GM19099 (cell line): ENCODE results near the gene DOC2B.

Source experiments
- POLR2A ChIP-seq: IDR thresholded peaks from 3 replicates; pipeline ENCODE4 v1.6.1; 2011; ENCODE audit warnings: low read depth; ENCODE audit not compliant: insufficient read length; ENCODE audit errors: extremely low read depth

DOC2B gene

DNA sequence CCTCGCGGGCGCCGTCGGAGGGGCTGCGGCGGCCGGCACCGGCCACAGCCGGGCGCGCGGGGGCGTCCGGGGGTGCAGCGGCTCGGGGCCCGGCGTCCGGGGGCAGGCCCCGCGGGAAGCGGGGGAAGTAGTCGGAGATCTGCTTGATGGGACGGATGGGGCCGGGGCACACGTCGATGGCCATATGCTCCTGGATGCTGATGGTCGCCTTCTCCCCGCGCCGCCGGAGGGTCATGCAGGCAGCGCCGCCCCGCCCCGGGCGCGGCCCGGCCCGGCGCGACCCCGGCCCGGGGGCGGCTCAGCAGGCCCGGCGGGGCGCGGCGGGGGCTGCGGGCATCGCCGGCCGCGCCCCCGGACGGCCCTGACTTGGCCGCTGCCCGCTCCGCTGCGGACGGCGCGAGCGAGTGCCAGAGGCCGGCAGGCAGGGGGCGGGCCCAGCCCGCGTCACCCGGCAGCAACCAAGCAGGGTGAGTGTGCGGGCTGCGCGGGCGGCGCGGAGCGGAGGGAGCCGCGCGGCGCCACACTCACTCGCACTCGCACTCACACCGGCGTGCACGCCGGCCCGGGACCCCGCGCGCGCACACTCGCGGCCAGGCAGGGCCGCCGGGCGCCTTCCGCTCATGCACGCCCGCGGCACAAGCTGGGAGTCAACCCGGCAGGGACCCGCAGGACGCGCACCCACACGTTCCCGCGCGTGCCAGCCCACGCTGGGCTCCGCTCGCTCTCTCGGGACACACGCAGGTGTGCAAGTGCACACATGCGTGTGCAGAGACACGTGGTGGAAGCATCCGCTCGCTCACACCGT is at the start of gene DOC2B:
TSS of gene DOC2B (minus strand) at position 406 of the 805 bp plus-strand sequence. CDS start at position 235, 171 bp downstream.
- TF ChIP-seq POLR2A = no peak

DNA sequence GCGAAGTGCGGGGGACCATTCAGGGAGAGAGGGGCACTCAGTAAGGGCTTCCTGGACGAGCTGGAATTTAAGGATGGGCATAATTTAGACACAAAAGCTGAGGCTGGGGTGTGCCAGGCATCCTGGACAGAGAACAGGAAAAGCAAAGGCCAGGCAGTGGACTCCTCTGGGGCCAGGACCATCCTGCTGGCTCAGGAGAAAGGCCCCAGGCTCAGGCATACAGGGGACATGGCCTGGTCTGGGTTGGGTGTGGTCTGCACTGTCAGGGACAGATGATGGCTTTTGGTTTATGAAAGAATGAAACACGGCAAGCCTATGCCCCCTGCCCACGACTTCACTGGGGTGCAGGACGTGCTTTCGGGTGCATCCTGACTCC is 48.9 kb upstream of the DOC2B start:
- TF ChIP-seq POLR2A = no peak

DNA sequence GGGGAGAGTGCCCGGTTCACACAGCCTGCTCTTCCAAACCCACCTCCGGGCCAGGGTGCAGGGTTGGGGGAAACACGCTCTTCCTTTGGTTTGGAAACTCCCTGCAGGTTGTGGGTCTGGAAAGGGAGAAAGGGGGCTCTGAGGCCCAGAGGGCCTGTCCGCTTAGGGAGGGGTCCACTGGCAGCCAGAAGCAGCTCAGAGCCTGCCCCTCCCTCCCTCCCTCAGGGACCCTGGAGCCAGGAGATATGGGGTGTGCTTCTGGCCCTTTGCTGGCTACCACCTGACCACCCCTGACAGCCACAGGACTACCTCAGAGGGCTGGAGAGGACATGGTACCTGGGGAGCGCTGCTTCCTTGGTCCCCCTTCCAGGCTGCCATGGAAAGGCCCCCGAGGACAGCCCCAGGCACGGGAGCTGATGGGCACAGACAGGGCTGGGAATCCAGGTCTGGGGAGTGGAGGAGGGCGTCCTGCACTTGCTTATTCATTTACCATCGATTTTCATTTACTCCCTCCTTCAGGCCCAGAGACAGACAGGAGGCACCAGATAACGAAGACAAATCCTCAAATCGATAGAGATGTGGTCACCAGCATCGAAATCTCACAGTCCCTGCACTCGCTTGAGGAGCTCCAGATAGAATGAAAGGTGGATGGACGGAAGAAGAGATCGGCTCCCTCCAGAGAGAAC is 48.4 kb upstream of the DOC2B start:
- TF ChIP-seq POLR2A = no peak

DNA sequence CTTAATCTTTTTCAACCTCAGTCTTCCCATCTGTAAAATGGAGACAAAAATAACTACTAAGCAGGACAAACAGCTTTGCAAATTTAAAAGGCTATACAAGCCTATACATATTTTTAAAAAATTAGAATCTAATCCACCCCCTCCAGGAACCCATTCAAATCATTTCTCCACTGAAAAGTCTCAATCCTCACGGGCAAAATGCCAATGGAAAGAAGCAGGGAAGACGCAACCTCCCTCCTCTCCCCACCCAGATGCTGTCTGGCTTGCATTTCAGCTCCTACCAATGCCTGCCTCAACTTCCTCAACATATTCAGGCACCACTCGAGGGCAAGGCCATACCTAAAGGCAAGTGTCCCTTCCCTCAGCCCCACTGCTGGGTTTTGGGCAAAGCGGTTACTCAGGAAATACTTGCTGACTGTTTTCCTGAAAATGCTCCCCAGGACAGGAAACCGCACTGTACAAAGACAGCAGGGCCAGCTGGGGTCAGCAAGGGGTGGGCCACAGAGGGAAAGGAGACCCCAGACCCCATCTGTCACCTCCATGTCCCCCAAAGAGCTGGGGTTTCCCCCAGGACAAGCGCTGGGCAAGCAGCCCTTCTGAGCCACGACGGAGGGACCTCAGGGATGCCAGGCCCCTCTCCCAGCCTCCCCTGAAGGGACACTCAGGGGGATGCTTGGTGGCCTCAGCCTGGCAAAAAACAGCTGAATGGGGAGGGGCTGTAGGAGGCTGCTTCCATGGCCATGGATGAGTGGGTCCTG is 47.7 kb upstream of the DOC2B start:
- no peak for TF ChIP-seq POLR2A

DNA sequence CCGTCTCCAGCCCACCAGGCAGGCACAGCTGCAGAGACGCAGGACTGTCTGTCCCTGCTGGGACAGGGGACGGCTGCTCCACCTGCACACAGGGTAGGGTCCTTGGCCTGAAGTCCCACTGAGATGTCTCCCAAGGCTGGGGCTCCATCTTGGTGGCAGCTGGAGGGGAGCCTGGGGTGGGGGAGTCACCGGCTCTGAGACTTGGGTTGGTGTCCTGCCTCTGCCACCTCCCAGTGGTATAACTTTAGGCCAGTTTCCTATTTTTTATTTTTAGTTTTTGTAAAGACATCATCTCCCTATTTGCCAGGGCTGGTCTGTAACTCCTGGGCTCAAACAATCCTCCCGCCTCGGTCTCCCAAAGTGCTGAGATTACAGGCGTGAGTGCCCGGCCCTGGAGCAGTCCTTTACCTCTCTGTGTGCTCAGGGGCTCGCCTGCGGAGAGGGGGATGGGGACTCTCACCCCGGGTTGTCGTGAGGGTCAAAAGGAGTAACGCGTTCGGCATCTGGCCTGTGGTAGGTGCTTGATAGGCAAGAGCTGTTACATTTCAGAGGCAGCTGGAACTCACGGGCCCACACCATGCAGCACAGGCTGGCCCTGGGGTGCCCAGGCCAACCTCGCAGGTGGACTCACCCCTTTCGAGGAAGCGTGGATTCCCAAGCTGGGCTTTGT is 46.6 kb upstream of the DOC2B start:
- TF ChIP-seq POLR2A = no peak

DNA sequence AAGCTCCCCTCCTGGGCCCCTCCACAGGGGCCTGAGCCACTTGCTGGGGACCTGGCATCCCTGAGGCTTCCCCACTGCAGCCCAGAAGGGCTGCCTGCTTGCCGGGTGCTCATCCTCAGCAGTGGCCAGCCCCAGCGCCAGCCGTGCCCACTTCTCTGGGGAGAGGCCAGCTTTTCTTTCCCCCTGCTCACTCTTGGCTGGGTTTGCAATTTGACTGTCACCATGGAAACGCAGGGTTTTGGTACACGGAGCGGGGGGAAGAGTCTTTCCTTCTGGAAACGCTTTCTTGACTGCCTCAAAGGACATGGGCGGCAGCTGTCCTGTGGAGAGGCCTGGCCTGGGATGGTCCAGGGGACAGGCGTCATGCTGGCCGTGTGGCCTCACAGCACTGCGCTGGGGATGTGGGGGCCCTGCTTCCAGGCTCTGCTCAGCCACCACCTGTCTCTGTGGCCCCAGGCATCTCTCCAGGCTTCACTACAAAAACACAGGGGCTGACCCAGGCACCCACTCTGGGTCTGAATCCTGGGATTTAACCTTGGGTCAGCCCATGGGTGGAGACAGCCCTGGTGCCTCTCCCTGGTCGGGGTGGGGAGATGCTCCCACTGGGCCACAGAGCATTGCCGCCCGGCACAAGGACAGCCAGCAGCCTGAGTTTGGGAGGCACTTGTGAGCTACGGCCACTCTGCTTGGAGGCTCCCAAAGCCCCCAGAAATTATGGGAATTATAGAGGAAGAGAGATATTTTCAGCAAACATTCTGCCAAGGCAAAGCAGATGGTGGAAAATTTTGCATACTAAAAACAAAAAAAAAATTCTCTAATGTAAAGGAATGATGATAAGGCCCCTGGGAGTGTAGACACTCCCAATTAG is 45.9 kb upstream of the DOC2B start:
- TF ChIP-seq POLR2A = no peak

DNA sequence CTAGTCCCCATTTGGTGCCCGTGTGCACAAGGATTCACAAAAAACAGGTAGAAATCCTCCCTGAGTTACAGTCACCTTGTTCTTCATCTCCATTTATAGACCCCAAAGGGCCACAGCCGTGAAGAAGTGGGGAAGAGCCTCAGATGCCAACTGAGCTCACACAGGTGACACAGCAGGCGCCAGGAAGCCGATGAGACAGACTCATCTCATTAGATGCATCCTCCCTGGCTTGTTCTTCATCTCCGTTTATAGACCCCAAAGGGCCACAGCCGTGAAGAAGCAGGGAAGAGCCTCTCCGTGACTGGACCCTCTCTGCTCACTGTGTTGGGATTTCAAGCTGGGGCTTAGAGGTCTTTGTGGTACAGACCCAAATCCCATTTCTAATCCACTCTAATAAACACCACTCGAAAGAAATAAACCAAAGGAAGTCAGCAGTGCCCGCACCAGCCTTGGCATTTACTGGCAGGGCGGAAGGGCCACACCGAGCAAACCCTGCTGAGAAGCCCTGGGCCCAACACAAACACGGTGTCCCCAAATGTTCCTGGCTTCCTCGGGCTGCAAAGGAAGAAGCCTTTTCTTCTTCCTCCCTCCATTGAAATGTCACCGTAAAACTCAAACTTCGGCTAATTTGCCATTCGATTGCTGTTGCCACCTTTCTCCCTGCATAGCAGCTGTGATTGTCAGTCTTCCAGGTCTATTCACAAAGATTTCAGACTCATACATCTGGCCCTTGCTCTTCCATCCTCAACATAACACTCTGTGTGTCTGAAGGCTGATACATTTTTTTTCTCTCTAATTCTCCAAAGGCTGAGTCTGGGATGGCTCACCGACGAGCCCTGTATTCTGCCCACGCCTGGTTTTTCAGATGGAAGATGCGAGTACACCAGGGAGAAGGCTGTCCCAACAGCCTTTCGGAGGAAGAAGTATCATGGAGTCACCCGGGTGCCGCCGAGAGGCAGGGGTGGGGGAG is 44.9 kb upstream of the DOC2B start:
- no peak for TF ChIP-seq POLR2A

DNA sequence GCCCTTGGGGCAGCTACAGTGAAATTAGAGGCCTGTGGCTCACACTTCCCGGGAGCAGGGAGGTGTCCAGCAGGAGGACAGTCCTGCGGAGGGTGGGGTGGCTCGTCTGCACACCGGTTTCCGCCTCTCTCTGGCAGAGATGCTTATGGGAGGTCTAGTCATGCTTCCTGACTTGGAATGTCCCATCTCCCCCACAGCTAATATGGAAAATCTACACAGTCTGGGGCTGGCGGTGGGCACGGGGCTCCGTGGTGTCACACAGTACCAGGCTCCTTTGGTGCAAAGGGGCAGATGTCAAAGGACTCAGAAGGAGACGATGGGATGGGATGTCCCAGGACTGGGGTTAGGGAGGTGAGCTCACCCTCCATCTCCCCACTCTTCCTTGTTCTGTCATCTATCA is 44.1 kb upstream of the DOC2B start:
- TF ChIP-seq POLR2A = no peak

DNA sequence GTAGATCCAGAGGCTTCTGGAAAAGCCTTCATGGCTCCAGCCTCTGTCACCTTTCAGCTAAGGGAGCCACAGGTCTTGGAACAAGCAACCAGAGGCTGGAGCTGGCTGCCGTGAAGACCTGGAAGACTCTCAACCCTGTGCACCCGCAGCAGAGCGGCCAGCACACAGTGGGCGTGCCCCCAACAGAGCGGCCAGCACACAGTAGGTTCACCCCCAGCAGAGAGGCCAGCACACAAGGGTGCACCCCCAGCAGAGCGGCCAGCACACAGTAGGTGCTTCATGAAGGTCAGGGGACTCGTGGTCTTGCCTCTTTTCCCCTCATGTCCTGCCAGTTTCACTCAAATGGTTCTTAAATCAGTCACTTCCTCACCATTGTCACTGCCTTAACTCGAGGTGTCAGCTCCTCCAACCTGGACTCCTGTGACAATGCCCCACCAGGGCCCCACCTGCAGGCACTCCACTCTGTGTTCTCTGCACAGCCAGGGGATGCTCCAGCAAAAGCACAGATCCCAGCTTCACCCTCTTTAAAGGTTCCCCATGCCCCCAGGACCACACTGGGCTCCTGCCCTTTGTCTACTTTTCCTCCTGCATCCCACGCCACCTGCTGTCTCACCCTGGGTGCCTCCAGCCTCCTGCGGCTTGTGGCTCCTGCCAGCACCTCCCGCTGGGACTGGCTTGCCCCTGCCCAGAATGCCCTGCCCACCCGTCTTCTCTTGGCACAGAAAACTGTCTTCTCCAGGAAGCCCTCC is 42.4 kb upstream of the DOC2B start:
- no peak for TF ChIP-seq POLR2A

DNA sequence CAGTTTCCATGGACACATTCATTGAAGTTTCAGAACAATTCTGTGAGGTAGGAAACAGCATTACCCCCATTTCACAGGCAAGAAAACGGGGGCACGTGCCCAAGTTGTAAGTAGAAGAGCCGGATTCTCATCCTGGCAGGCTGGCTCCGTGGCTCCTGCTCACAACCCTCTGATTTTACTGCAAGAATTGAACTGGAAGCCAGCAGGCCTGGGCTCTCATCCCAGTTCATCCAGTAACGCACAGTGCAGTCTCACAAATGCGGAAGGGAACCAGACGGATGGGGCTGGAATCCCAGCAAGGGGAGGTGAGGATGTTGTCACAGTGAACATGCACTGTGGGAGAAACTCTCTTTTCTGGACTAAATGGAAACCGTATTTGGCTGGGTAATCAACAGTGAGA is 40.7 kb upstream of the DOC2B start:
- no peak for TF ChIP-seq POLR2A

DNA sequence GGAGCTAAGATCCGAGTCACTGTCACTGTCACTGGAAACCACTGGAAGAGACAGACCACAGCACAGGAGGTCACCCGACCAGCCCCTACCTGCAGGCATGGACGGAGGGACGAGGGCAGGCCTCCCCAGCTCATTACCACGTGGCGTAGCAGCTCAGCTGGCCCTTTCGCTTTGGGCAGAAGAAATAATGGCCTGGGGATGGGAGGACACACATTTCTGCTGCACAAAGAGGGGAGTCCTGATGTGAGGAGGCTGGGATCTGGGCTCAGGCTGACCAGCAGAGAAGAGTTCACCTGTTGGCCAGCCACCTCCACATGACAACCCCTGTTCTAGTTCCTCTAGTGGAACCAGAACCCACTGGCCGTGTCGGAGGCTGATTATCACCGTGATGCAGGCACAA is 38.2 kb upstream of the DOC2B start:
- TF ChIP-seq POLR2A = no peak

DNA sequence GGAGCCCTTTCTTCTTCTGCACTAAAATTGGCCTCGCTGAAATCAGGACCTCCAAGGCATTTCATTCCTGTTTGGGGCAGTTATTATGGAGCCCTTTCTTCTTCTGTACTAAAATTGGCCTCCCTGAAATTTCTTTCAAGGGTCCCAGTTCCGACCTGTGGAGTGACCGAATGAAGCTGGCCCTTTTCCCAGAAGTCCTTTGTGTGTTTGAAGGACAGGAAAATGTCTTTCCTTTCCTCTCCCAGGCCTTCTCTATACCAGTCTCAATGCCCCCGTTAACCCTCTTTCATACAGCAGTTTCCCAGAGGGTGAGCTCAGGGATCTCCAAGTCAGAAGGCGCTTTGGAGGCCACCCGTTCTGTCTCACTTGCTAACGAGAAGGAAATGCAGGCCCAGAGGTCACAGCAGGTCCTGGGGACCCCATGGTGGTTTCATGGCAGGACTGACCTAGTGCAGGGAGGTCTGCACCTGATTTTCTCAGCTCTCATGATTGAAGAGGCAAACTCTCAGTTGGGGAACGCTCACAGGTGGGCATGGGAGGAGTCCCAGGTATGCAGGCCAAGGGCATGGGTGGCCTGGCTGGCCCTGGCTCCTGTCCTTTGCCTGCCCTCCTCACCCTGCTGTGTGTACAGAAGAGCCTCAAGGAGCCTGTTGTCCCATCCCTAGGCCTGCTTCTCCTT is 37.1 kb upstream of the DOC2B start:
- TF ChIP-seq POLR2A = no peak
